RWPE1 (cell line): ENCODE data around the gene OTOP3.

Experiments
- CTCF ChIA-PET: fragments of 350-600 bp; sonication (Branson Sonifier 250); formaldehyde crosslinking; extraction: SDS; loops from one replicate; lab custom pipeline; 2021; lab: Yijun Ruan, JAX
- POLR2A ChIA-PET: fragments of 400-600 bp; formaldehyde crosslinking; extraction: SDS; loops from one replicate; lab custom pipeline; 2020; ENCODE audit warnings: antibody characterized with exemption; ENCODE audit not compliant: low non-redundant PET; lab: Yijun Ruan, JAX
- DNase-seq: peaks from one replicate; pipeline ENCODE4 v3.0.0; 2012; ENCODE audit warnings: low spot score
- H3K27ac ChIP-seq: fragments of 450-650 bp; 2 replicates; pipeline ENCODE4 v1.5.1; 2017
- TF ChIP-seq, protein P1 (sequence below): fragments of 450-650 bp; conservative IDR thresholded peaks from 2 replicates; pipeline ENCODE4 v1.5.1; 2017; ENCODE audit warnings: low read depth, mild to moderate bottlenecking

OTOP3 gene

DNA sequence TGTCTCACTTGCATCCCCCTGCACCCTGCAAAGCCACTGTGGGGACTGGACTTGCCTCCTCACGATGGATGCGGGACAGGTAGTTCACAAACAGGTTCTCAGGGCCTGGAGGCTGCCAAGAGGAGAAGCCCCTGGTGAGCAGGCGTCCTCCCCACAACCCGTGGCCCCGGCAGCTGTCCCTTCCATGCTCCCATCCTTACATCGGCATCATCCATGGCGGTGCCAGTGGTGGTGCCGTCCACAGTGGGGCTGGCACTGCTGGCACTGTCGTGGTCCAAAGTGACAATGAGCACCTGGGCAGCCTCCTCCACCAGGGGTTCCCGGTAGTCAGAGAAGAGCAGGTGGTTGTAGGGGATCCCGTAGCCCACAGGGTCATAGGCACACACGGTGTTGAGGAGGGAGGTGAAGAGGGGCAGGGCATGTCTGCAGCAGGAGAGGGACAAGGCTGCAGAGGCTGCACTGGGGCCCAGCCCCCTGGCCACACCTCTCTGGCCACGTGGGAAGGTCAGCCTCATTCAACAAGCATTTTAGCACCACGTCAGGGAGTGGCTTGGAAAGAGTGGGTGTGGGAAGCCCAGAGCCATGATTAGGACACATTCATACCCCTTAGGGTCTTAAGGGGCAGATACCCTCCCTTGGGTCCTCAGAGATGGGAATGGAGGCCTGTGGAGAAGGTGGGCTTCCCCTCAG is 24.3 kb downstream of the OTOP3 start:
- TF ChIP-seq, protein P1, sequence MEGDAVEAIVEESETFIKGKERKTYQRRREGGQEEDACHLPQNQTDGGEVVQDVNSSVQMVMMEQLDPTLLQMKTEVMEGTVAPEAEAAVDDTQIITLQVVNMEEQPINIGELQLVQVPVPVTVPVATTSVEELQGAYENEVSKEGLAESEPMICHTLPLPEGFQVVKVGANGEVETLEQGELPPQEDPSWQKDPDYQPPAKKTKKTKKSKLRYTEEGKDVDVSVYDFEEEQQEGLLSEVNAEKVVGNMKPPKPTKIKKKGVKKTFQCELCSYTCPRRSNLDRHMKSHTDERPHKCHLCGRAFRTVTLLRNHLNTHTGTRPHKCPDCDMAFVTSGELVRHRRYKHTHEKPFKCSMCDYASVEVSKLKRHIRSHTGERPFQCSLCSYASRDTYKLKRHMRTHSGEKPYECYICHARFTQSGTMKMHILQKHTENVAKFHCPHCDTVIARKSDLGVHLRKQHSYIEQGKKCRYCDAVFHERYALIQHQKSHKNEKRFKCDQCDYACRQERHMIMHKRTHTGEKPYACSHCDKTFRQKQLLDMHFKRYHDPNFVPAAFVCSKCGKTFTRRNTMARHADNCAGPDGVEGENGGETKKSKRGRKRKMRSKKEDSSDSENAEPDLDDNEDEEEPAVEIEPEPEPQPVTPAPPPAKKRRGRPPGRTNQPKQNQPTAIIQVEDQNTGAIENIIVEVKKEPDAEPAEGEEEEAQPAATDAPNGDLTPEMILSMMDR = no peak
- CTCF ChIA-PET = interaction anchor here (0.6 to 4.0 kb wide), 6 partner anchors 12 to 52 kb away, joined by 3 to 113 read pairs (median 25); partner anchors contain the start of genes HID1, MRPL58, OTOP2 and USH1G
- POLR2A ChIA-PET = no interaction called here
- DNase-seq = peak; percentile 46
- H3K27ac ChIP-seq = peak overlapping the region; percentile 9; the same call in 1 of the 2 replicates

DNA sequence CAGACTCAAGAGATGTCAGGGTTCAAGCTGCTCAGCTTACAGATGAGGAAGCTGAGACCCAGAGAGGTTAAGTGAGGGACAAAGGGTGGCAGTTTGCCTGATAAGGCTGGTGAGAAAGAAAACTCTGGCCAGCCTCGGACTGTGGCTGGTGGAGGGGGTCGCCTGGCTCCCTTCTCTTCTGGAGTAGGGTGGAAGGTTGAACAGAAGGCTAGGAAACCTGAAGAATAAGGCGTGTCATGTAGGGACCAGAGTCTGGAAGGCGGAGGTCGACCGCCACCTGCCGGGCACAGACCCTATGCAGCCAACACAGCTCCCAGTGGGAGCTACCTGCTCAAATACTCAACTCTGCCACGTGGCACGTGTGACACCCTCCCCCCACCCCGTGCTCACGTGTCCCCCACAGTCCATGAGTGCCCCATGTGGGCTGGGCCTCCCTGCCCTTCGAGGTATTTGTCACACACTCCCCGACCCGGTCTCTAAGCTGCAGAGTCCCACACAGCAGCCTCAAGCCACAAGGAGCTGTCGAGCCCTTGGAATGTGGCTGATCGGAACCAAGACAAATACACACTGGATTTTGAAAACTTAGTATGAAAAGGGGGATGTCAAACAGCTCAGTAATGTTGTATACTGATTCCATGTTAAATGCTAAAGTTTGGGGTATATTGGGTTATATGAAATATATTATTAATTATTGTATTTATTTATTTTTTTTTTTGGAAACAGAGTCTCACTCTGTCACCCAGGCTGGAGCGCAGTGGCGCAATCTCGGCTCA is 25.1 kb downstream of the OTOP3 start:
- no peak for DNase-seq
- CTCF ChIA-PET = interaction anchor here (0.6 to 3.0 kb wide), 16 partner anchors 10 to 371 kb away, joined by 3 to 35 read pairs (median 6); partner anchors contain the start of genes HID1, MRPL58, OTOP2 and USH1G
- TF ChIP-seq, protein P1 = no peak
- peak overlapping the region; percentile 9; the same call in 1 of the 2 replicates for H3K27ac ChIP-seq
- POLR2A ChIA-PET = no interaction called here

DNA sequence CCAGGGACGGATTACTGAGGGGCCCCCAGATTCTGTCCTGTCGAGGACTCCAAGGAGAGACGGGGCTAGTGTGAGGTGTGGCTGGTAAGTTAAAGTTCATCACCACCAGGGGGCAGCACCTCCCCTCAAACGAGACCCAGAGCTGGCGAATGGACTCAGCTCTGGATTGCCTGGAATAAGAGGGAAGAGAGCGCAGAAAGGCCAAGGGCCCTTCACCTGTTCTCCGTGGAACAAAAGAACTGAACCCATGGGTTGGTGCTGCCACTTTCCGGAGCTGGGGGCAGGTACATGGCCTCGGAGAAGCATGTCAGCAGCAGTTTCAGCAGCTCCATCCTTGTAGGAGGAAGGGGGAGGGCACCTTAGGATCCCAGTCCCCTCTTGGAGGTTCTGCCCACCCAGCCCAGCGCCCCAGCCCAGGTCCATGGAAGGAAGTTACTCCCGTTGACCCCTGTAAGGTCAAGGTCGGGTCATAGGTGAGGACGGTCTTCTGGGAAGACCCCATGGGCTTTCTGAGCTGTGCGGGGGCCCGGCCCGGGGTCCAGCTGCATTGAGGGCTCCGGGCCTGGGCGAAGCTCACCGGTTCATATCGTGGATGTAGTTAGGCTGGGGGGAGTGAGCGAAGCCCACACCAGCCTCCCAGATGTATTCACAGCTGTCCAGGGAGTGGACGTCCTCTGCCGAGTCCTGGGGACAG is 26.1 kb downstream of the OTOP3 start:
- ChIA-PET POLR2A (interaction anchor here (0.5 to 0.9 kb wide), 4 partner anchors 26 to 92 kb away, joined by 3 to 4 read pairs (median 3); partner anchors contain the start of genes CDR2L and MRPL58), CTCF (interaction anchor here (0.6 to 3.0 kb wide), 22 partner anchors 10 to 240 kb away, joined by 3 to 35 read pairs (median 6); partner anchors contain the start of genes CDR2L, HID1, MRPL58 and OTOP2)
- peak; percentile 81 for DNase-seq
- no peak overlapping the region for H3K27ac ChIP-seq
- TF ChIP-seq, protein P1 = peak; percentile 85

DNA sequence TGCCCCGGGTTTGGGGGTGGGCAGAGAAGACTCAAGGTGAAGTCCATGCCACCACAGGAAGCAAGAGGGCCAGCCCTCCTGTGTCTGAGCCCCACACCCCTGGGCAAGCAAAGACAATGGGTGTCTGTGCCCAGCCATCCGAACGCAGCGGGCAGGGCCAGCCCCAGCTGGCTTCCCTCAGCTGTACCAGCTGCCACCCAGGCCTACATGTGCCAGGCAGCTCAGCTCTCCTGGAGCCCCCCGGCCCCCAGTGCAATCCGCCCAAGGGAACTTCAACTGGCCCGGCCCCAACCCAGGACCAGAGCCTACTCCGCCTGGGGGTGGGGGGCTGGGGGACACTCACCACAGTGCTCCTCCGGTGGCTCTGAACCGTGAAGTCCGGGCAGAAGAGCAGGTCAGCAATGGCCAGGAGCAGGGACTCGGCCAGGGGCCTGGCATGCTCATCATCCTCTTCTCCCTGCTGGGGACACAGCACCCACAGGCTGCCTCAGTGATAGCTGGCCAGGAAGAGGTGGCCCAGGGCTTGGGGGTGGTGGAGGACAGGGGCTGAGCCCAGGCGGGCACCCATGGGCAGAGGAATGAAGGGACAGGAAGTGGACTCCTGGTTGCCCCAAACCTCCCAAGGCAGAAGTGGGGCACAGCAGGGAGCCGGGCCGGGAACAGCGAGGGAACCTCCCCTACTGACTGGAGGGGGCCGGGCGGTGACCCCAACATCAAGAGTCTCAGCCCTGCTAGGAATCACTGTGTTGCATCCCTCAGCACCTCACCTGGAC is 27.1 kb downstream of the OTOP3 start:
- DNase-seq = no peak
- CTCF ChIA-PET = interaction anchor here (0.7 to 3.0 kb wide), 9 partner anchors 9 to 239 kb away, joined by 3 to 35 read pairs (median 6); partner anchors contain the start of genes CDR2L, HID1, MRPL58 and OTOP2
- TF ChIP-seq, protein P1 = no peak
- peak overlapping the region; percentile 11; the same call in 1 of the 2 replicates for H3K27ac ChIP-seq
- POLR2A ChIA-PET = interaction anchor here (0.6 to 0.9 kb wide), 2 partner anchors 25 to 53 kb away, joined by 3 read pairs; partner anchors contain the start of gene CDR2L

DNA sequence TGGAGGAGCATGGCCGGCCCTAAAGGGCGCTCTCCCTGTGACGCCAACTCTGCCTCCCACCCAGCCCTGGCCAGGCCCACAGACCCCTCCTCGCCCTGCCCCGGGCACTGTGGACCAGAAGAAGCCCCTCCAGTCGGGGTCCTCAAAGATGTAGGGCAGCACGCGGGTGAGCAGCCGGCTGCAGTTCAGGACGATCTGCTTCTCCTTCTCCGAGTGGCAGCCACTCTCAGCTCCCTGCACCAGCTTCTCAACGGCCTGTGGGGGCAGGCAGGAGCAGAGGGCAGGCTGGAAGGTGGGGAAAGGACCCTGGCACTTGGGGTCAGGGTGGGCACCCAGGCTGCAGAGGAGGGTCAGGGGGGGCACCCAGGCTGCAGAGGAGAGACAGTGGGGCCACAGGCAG is 28.0 kb downstream of the OTOP3 start:
- TF ChIP-seq, protein P1 = no peak
- no peak for DNase-seq
- POLR2A ChIA-PET = no interaction called here
- H3K27ac ChIP-seq = no peak overlapping the region
- CTCF ChIA-PET = interaction anchor here (1.4 kb wide), 1 partner anchor 40 kb away, joined by 5 read pairs; the partner anchor contains the start of gene OTOP2
